ENCODE data around the gene AMOT.
"Not testable (repeated sequence)": the region's sequence is repeated elsewhere in the genome, so short reads cannot be mapped to it uniquely, and the experiment has no call there.

AMOT gene

GRCh38 chrX:112867570-112867969, 26.9 kb upstream of the AMOT start:
- TF ChIP-seq, protein P1, sequence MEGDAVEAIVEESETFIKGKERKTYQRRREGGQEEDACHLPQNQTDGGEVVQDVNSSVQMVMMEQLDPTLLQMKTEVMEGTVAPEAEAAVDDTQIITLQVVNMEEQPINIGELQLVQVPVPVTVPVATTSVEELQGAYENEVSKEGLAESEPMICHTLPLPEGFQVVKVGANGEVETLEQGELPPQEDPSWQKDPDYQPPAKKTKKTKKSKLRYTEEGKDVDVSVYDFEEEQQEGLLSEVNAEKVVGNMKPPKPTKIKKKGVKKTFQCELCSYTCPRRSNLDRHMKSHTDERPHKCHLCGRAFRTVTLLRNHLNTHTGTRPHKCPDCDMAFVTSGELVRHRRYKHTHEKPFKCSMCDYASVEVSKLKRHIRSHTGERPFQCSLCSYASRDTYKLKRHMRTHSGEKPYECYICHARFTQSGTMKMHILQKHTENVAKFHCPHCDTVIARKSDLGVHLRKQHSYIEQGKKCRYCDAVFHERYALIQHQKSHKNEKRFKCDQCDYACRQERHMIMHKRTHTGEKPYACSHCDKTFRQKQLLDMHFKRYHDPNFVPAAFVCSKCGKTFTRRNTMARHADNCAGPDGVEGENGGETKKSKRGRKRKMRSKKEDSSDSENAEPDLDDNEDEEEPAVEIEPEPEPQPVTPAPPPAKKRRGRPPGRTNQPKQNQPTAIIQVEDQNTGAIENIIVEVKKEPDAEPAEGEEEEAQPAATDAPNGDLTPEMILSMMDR (IDR thresholded peaks at IDR 0.05; ENCODE audit: low read depth, low read length) = no peak

GRCh38 chrX:112866175-112866574, 25.5 kb upstream of the AMOT start:
- DNase-seq (ENCODE audit: extremely low read depth, low read depth) = no peak
- TF ChIP-seq, protein P1 (IDR thresholded peaks at IDR 0.05; ENCODE audit: low read depth, low read length) = no peak

More at GRCh38 chrX:112867570-112867969, 26.9 kb upstream of the AMOT start:
- DNase-seq (ENCODE audit: extremely low read depth, low read depth) = no peak

- no peak for DNase-seq (ENCODE audit: extremely low read depth, low read depth)
- TF ChIP-seq, protein P1 (IDR thresholded peaks at IDR 0.05; ENCODE audit: low read depth, low read length) = no peak
These were observed 24.9 kb upstream of the AMOT start for GRCh38 chrX:112865464-112866025.

DNA sequence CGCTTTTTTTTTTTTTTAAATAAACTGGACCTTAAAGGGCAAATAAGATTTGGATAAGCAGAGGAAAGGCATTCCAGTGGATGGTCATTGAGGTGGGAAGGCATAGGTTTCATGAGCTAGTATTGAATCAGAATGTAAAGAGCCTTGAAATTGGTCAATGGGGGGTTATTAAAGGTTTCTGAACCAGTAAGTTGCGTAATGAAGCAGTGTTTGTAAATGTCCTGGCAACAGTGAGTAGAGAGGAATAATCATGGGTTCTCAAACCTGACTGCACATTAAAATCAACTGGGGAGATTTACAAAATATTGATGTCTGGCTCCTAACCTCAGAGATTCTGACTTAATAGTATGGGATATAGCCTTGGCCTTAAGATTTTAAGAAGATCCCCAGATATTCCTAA, 23.2 kb upstream of the AMOT start:
- TF ChIP-seq, protein P1 (IDR thresholded peaks at IDR 0.05; ENCODE audit: low read depth, low read length) = no peak
- DNase-seq (ENCODE audit: extremely low read depth, low read depth) = no peak

- no peak for DNase-seq (ENCODE audit: extremely low read depth, low read depth)
- TF ChIP-seq, protein P1 (IDR thresholded peaks at IDR 0.05; ENCODE audit: low read depth, low read length) = no peak
These were observed 16.8 kb upstream of the AMOT start for GRCh38 chrX:112857478-112857878.

- DNase-seq (ENCODE audit: extremely low read depth, low read depth) = not testable (repeated sequence)
These were observed 14.3 kb upstream of the AMOT start for GRCh38 chrX:112854901-112855300.

- TF ChIP-seq, protein P1 (IDR thresholded peaks at IDR 0.05; ENCODE audit: low read depth, low read length) = no peak
- DNase-seq (ENCODE audit: extremely low read depth, low read depth) = no peak
These were observed 12.2 kb upstream of the AMOT start for GRCh38 chrX:112852851-112853250.

- DNase-seq (ENCODE audit: extremely low read depth, low read depth) = no peak
- TF ChIP-seq, protein P1 (IDR thresholded peaks at IDR 0.05; ENCODE audit: low read depth, low read length) = no peak
These were observed 11.2 kb upstream of the AMOT start for GRCh38 chrX:112851806-112852205.
